HUDEP-2 (cell line): ENCODE measurements around the gene ZNF425.
"Not testable (repeated sequence)": the region's sequence is repeated elsewhere in the genome, so short reads cannot be mapped to it uniquely, and the experiment has no call there.

Experiments used
- DNase-seq, 76 experiments: peaks; one replicate each; lab custom pipeline; 2025; ENCODE audit not compliant: unreplicated experiment in 76 of 76; lab: John Stamatoyannopoulos, UW

Gene ZNF425

DNA sequence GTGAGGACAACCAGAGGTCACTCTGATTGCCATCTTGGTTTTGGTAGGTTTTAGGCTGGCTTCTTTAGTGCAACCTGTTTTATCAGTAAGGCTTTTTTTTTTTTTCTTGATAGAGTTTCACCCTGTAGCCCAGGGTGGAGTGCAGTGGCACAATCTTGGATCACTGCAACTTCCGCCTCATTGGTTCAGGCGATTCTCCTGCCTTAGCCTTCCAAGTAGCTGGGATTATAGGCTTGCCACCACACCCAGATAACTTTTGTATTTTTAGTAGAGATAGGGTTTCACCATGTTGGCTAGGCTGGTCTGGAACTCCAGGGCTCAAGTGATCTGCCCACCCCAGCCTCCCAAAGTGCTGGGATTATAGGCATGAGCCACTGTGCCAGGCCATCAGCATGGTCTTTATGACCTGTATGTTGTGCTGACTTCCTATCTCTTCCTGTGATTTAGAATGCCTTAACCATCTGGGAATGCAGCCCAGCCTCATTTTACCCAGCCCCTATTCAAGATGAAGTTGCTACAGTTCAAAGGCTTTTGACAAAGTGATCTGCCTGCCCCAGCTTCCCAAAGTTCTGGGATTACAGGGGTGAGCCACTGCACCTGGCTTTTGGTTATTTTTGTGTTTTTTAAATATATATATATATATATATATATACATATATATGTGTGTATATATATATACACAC lies 7.0 kb upstream of the ZNF425 start:
- DNase-seq = peak in 41 of 76 experiments; percentile 1 to 75 (median 26)

DNA sequence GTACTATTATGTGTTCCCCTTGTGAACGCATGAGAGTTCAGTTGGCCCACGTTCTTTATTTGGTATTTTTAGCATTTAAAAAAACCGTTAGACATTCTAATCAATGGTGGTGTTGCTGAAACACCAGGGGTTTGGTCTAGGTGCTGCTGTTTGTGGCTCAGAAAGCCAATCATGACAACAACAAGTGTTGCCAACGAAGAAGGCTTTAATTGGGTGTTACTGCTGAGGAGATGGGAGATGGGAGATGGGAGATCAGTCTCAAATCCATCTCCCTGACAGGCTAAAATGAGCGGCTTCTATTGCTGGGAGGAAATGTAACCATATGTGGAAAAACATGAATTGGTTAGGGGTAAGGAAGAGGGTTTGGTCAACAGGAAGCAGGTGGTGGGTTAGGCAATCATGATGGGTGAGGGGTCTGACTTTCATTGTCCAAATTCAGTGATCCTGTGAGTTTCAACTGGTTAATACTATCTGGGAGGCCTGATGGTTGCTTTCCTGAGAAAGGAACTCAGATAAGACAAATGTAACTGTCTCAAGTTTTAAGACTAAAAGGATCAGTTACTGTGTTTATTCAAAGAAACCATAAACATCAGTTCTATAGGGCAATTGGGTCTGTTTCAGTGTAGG lies 4.6 kb upstream of the ZNF425 start:
- no peak for DNase-seq

DNA sequence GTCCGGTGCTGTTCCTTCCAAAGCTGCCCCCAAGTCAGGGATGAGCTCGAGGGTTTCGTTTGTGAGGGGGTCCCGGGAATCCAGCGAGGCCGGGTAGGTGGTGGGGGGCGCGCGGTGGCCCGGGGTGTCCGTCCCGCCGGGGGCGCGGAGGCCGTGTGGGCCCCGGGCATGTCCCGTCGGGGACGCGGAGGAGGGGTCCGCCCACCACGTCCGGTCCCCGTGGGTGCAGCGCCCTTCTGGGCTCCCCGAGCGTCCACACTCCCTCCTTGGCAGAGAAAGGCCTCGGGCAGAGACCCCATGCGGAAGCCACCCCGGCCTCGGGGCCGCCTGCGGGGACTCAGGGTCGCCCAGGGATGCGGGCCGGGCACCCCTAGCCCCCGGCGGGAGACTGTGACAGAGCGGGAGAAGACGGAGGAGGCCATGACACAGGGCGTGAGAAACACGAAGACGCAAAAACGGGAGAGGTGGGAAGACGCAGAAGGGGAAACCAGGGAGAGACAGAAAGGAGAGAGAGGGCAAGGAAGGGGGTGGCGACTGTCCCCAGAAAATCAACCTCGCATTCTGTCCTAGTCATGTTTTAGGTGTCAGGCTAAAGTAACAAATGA lies 640 bp upstream of the ZNF425 start:
- peak in 42 of 76 experiments; percentile 4 to 87 (median 28) for DNase-seq

DNA sequence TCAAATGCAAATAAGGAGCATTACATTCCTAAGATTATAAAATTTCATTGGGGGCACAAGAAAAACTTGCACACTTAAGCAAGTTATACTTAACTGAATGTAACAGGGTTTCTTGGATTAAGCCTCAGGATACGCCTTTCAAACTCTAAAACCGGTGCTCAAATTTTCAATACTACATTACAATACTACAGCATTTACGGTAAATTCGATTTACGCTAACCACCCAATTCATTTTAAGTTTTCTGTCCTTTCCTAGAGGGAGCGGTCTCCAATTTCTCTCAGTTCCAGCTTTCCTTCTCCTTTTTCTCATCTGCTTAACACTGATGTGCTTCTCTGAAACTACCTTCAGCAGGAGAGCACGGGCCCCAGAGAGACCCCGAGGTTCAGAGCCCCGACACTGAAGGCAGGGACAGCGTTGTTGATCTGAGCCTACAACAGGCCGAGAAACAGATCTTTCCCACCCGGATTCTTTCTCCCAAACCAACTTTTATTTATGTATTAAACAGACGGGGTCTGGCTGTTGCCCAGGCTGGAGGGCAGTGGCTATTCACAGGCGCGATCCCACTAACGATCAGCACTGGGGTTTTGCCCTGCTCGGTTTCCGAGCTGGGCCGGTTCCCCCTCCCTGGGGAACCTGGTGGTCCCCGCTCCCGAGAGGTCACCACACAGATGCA lies 798 bp downstream of the ZNF425 start:
- peak in 6 of 76 experiments; percentile 8 to 54 (median 24) for DNase-seq

DNA sequence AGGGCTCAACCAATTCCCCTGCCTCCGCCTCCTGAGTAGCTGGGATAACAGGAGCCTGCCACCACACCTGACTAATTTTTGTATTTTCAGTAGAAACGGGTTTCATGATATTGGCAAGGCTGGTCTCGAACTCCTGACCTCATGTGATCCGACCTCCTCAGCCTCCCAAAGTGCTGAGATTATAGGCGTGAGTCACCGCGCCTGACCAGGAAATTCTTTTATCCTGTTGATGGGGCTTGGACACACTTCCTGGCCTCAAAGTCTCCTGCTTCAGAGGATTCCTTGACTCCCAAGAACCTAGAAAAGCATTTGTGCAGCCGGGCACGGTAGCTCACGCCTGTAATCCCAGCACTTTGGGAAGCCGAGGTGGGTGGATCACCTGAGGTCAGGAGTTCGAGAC lies 16.2 kb downstream of the ZNF425 start:
- DNase-seq = no peak

DNA sequence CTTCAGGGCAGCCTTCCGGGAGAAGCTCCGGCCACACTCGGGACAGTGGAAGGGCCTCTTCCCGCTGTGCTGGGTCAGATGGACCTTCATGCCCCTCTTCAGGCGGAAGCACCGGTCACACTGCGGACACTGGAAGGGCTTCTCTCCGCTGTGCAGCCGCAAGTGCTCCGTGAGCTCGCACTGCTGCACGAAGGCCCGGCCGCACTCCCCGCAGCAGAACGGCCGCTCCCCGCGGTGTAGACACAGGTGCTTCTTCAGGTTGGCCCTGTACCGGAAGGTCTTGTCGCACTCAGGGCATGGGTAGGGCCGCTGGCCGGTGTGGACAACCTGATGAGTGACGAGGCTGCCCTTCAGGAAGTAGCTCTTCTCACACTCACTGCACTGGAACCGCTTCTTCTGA lies 21.4 kb downstream of the ZNF425 start:
- DNase-seq = no peak

DNA sequence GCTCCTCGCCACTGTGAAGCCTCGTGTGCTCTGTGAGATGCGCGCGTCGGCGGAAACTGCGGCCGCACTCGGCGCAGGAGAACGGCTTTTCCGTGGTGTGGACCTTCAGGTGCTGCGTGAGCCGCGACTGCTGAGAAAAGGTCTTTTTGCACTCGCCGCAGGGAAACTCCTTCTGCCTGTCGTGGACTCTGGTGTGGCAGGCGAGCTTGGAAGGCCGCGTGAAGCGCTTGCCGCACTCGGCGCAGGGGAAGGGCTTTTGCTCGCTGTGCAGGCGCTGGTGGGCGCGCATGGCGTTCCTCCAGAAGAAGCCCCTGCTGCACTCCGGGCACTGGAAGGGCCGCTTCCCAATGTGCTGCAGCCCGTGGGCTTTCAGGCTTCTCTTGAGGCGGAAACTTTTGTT lies 21.9 kb downstream of the ZNF425 start:
- DNase-seq = no peak

DNA sequence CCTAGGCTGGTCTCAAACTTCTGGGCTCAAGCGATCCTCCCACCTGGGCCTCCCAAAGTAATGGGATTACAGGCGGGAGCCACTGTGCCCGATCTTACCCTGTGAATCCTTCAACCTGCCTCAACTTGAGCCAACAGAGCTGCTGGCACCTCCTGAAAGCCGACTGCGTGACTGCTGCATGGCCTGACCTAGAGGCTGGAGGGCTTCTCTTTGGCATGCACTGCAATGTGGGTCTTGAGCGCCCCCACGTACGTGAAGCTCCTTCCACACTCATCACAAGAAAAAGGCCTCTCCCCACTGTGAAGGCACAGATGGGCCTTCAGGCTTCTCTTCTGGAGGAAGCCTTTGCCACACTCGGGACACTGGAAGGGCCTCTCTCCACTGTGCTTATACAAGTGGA lies 22.7 kb downstream of the ZNF425 start:
- no peak for DNase-seq

DNA sequence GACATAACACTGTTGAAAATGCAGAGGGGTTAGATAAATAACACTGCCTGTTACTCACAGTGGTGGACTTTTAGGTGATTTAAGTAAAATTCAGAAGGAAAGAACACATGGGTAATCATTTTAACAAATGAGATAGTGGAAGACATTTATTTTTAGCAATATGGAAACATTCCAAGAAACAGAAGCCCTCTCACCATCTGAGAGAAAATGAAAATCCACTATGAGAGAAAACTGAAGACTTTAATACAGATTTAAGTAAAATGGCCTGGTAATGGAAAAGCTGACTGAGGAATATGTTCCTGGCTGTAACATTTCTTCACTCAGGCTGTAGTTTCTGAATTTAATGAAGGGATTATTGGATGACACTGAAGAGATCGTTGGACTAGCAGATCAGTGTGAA lies 23.5 kb downstream of the ZNF425 start:
- DNase-seq = no peak

DNA sequence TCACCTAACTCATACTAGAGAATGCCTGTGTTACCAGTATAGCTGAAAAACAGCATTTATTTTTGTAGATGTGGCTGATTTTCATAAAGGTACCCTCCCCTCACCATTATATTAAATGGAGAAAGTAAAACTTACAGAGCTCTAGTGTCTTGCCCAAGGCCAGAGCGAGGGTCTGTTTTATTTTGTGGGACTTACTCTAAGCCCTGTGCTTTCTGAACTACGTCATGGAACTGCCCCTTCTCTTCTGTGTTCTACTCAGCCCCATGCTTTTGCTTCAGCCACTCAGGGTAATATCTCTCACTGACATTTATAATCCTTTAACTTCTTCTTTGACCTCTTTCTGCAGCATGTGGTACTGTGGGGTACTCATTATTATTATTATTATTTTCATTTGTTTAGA lies 25.3 kb downstream of the ZNF425 start:
- no peak for DNase-seq

DNA sequence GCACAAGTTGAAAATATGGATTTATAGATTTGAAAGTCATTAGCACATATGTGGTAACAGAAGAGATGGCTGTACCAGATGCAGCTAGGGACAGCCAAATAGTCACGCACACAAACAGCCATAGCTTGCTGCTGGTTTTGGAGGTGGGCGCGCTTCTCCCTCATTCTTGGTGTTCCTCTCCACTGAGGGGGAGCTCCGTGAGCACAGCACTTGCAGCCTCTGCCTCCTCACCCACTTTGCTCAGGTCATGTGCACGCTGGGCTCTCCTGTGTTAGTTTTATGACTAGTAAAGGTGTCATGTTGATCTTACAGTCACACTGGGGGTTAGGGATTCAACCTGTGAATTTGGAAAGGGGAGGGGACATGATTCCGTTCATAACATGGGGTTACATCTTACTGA lies 27.1 kb downstream of the ZNF425 start:
- no peak for DNase-seq

DNA sequence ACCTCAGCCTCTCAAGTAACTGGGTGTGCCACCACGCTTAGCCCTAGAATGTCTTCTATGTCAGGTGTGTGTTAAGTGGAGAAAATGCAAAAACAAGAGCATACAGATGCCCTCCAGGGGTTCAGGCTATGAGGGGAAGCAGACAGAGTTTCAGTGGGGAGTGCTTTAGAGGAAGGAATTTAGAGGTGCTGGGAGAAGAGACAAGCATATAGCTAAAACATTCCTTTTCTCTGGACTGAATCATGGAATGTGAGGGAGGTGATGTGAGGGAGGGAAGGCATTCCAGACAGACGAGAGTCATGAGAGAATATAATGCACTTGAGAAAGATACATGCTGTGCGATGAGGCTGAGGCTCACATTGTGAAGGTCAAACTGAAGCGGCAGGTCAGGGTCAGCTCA lies 29.0 kb downstream of the ZNF425 start:
- DNase-seq = no peak

DNA sequence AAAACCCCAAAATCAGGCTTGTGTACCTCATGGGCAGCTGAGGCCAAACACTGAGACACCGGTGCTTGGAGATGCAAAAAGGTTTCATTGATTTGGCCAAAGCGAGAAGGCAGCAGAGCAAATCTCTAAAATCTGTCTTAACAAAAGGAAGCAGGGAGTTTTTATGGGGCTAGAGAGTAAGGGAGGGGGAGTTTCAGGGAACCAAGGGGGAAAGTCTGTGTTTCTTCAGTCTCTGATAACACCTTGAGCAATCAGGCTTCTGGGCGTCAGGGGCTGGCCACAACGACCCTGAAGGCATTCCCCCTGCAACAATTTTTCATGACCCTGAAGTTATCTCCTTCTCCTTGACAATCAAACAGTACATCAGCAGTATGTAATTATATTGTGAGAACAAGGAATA lies 32.9 kb downstream of the ZNF425 start:
- DNase-seq = no peak

DNA sequence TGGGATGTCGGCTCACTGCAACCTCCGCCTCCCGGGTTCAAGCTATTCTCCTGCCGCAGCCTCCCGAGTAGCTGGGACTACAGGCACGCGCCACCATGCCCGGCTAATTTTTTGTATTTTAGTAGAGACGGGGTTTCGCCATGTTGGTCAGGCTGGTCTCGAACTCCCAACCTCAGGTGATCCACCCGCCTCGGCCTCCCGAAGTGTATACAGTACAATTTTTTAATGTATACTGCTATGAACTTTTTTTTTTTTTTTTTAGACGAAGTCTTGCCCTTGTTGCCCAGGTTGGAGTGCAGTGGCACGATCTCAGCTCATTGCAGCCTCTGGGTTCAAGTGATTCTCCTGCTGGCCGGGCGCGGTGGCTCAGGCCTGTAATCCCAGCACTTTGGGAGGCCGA lies 33.9 kb downstream of the ZNF425 start:
- not testable (repeated sequence) for DNase-seq

DNA sequence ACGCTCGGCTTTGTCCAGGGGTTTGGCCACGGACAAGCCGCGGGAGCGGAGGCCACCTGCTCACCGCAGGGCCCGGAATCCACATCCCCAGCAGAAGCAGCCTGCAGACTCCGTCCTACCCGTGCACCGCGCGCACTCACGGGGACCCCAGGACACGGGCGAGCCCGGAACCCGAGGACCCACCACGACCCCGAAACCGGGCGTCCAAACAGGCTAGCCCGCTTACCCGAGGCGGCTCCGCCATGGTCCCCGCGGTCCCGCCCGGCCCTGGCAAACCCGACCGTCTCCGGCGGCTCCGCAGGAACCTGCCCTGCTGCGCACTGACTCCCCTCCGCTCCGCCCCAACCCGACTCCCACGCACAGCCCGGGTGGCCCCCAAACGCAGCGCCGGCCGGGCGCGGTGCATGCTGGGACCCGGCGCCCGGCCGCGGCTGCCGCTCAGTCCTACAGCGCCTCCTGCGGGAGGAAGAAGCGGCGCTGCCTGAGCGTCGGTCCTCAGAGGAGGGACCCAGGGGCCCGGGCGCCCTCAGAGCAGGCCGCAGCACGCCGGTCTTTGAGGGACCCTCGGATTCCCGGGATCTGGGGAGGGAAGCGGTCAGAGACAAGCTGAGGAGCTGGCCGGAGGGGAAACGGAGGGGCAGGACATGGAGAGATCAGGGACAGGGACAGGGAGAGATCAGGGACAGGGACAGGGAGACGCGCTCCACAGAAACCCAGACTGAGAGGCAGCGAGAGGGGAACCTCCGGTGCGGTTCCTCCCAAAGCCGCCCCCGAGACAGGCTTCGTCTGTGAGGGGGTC lies 35.5 kb downstream of the ZNF425 start, which contains the start of gene ZNF786:
ZNF786 (minus strand) TSS at position 322 of the 799 bp plus-strand sequence; CDS start at position 244, 78 bp downstream.
- DNase-seq = peak in 75 of 76 experiments; percentile 20 to 96 (median 83)

DNA sequence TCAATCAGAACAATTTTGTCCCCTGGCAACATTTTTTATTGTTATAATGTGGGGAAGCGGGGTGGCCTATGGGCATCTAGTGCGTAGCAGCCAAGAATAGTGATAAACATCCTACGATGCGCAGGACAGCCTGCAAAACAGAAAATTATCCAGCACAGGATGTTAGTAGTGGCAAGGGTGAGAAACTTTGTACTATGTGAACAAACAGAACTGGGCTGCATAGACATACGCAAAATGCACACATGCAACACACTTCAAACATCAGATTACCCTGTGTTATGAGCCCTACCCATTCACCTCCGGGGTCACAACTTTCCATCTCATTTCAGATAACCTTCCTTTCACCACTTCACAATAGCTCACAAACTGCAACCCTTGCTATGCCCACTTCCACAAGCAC lies 38.7 kb downstream of the ZNF425 start:
- DNase-seq = no peak

DNA sequence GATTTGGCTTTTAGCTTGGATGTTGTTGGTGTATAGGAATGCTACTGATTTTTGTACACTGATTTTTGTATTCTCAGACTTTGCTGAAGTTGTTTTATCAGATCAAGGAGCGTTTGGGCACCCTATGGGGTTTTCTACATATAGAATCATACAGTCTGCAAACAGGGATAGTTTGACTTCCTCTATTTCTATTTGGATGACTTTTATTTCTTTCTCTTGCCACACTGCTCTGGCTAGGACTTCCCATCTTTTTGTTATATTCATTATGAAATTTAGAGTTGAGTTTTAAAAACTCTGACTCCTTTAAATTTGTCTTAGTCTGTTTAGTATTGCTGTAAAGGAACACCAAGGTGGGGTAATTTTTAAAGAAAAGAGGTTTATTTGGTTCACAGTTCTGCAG lies 40.3 kb downstream of the ZNF425 start:
- no peak for DNase-seq

DNA sequence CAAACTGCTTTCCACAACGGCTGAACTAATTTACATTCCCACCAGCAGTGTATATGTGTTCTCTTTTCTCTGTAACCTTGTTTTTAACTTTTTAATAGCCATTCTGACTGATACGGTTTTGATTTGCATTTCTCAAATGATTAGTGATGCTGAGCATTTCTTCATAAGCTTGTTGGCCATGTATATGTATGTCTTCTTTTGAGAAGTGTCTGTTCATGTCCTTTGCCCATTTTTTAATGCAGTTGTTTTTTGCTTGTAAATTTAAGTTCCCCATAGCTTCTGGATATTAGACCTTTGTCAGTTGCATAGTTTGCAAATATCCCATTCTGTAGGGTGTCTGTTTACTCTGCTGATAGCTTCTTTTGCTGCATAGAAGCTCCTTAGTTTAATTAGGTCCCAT lies 41.7 kb downstream of the ZNF425 start:
- DNase-seq = no peak

DNA sequence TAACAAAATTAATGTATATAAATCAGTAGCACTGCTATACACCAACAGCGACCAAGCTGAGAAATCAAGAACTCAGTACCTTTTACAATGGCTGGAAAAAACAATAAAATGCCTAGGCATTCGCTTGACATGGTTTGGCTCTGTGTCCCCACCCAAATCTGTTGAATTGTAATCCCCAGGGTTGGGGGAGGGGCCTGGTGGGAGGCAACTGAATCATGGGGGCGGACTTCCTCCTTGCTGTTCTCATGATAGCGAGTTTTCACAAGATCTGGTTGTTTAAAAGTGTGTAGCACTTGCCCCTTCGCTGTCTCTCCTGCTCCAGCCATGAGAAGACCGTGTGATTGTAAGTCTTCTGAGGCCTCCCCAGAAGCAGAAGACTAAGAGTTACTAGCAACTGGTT lies 44.2 kb downstream of the ZNF425 start:
- peak in 1 of 76 experiments; percentile 1 for DNase-seq

DNA sequence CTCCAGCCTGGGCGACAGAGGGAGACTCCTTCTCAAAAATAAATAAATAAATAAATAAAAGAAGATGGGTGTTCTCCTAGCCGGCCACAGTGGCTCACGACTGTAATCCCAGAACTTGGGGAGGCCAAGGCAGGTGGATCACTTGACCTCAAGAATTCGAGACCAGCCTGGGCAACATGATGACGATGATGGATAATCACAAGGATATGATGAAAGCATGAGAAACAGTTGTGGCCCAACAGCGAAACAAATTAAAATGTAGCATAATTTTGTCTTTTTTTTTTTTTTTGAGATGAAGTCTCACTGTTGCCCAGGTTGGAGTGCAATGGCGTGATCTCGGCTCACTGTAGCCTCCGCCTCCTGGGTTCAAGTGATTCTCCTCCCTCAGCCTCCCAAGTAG lies 48.5 kb downstream of the ZNF425 start:
- DNase-seq = no peak

DNA sequence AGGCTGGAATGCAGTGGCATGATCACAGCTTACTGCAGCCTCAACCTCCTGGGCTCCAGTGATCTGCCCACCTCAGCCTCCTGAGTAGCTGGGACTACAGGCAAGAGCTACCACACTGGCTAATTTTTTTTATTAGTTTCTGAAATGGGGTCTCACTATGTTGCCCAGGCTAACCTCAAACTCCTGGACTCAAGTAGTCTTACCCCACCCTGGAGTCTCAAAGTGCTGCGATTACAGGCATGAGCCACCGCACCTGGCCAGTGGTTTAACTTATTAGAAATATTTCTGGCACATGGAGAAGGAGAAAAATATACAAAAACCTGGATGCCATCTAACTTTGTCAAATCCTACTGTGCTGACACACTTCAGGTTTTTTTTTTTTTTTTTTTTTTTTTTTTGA lies 50.8 kb downstream of the ZNF425 start:
- no peak for DNase-seq
